SKM-1 treated with dmso at 0.1 percent for 144 hours (cell line): Measurements from ENCODE around the gene LPCAT4.

Experiments used
- DNase-seq: peaks from one replicate; lab custom pipeline; 2025; ENCODE audit not compliant: unreplicated experiment; lab: John Stamatoyannopoulos, UW

The LPCAT4 gene

DNA sequence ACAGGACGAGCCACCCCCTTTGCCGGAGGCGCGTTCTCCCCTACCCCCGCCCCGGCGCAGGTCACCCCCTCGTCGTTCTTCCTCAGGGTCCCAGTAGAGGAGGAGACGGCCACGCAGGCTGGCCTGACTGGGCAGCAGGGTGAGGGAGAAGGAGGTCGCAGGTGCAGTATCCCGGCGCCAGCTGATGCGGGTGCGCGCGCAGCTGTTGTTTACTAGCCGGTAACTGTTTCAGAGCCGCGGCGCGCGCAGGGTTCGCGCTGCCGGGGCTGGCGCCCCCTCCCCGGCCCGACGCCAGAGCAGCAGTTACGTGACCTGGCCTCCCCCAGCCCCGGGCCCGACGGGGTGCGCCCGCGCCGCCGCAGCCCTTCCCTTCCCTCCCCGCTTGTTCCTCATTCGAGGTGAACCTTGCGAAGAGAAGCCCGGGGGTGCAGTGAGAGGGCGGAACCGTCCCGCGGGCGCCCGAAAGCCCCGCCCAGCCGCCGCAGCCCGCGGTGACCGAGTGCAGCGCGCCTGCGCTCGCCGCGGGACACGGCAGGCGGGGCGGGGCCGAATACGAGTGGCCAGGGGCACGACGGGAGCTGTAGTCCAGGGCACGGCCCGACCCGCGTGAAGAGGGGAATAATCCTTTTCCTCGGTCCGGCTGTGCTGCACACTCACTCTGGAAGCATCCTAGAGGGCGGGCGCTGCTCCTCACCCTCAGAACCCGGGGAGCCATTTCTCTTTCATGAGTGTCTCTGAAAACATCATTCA lies 29.3 kb downstream of the LPCAT4 start, which contains the start of gene SLC12A6:
TSS of gene SLC12A6 (minus strand) at position 225 of the 750 bp plus-strand sequence. CDS start 1,101 bp downstream, outside the sequence.
- peak; percentile 93 for DNase-seq

DNA sequence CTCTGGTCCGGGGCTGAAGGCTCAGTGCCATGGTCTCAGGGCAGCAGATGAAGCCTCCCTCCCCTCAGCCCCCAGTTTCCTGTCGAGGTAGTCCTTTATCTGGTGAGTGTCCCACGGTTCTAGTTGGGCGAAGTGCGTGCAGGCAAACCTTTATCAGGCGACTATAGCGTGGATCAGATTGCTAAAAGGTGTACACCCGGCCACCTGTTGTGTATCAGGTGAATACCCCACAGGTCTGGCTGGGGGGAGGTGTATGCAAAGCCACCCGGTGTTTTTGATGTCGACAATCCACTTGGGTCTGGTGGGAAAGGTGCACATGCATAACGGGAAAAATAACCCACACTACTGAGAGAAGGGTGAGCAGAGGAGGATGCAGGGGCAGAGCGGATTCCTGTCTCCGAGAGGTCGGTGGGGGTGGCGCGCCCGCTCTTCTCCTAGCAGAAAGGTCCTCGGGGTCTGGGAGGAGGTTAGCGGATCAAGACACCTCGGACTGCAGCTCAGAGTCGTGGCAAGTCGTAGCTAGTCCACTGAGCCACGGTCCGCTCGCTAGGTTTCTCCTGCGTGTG lies 29.9 kb downstream of the LPCAT4 start:
- DNase-seq: no peak

DNA sequence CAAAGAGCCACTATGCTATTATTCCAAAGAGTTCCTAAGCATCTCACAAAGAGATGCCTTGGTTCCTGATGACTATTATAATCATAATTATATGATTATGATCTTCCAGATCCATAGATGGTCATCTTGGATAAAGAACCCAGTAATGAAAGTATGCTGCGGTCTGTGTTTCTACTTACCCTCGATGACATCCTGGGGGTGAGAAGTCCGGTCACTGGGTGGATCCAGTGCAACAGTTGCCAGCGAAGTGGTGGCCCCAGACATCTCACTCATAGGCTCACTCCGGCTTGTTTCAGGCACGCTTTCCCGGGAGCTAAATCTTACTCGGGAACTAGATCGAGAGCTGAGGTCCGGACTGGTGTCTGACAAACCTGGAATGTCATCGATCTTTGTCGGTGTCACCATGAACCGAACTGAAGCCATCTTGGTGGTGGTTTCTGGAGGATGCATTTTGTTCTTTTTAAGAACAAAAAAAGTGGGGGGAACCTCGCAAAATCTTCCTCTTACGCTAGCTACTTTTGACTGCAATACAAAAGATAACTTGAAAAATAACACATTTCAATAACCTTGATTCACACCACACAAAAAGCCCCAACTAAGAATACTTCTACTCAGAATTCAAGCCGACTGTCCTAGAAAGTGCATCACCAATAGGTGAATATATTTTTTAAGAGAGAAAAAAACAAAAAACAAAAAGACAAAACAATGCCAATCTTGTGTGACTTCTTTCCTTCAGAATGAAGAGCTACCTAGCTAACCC lies 30.6 kb downstream of the LPCAT4 start:
- DNase-seq: no peak

DNA sequence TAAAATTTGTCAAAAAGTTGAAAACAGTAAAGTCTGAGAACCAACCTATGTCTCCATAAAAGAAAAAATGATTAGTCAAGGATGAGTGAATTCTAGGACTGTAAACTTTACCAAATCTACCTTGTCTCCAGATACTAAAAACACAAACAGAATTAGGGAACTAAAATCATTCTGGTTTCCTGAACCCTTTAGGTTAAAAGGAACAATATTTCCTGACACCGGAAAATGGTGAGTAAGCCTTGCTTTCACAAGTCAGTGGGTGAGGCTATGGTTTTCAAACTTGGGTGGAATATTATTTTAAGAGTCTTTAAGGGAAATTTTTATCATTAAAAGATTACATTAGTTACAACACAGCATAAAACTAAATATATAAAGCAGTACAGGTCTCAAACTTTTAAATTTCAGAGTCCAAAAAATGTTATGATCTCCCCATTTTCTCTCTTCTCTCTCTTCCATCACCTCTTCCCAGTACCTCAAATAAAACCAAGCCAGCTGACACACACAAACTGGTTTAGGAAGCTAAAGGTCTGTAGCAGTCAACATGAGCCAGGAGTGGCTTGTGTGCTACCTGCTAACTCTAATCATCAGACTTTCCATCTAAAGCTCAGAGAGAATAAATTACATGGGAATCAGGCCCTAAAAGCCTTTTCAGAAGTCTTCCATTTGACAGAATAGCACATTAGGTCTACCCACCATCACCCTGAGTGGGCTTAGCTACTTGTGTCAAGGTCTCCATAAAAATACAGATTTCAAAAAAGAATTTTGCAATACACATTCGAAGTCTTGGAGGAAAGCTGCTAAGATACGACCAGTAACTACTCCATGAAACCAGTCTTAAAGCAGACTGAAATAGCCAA lies 31.6 kb downstream of the LPCAT4 start:
- DNase-seq: peak; percentile 84

DNA sequence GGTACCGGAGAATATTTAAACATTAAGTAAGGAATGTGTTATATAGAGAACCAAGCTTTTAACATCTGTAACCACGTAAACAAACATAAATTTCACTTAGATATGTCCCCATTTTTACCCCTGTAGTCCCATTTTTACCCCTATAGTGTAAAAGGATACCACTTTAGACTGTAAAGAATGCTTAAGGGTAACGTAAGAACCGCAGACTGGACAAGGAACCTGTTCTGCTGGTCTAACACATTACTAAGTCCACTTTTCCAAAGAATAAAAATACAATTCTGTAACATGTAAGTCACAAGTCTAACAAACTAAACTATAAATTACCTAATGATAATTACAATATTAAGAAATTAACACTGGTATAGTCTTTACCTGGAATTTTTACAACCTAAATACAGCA lies 32.3 kb downstream of the LPCAT4 start:
- DNase-seq: no peak

DNA sequence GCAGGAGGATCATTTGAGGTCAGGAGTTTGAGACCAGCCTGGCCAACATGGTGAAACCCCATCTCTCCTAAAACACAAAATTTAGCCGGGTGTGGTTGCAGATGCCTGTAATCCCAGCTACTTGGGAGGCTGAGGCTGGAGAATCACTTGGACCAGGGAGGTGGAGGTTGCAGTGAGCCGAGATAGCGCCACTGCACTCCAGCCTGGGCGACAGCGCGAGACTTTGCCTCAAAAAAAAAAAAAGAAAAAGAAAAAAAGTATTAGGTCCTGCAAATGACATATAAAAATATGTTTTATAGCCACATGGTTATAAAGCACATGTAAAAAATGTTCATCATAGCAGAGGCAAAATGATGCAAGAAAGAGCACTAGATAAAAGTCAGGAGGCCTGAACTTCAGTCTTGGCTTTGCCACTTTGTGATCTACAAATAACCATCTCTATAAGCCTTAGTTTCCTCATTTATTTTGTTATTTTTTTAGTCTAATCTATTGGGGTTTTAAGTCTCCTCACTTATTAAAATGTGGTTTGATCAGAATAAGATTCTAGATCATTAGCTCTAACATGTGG lies 34.4 kb downstream of the LPCAT4 start:
- no peak for DNase-seq

DNA sequence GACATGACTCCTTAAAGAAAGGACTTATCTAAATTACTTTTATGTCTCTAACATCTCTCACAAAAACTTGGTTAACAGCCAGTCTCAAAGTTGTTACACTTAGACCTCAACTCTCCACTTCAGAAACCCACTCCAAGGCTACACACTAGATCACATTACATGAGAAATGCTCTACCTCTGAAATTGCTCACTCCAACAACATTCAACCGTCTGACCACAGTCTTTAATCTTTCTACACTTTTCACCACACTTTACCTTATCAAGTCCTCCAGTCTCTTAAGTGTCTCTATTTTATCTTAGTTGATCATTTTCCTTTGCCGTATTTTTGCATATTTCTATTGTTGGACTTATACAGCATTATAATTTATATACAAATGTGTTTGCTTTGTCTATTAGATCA lies 35.2 kb downstream of the LPCAT4 start:
- DNase-seq: no peak

DNA sequence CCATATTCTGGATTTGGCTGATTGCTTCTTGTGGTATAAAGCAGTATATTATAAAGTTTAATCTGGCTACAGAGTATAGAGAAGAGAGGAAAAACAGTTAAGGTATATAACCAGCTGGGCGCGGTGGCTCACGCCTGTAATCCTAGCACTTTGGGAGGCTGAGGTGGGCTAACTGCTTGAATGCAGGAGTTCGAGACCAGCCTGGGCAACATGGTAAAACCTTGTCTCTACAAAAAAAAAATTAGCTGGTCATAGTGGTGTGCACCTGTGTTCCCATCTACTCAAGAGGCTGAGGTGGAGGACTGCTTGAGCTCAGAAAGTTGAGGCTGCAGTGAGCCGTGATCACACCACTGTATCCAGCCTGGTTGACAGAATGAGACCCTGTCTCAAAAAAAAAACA lies 36.7 kb downstream of the LPCAT4 start:
- no peak for DNase-seq

DNA sequence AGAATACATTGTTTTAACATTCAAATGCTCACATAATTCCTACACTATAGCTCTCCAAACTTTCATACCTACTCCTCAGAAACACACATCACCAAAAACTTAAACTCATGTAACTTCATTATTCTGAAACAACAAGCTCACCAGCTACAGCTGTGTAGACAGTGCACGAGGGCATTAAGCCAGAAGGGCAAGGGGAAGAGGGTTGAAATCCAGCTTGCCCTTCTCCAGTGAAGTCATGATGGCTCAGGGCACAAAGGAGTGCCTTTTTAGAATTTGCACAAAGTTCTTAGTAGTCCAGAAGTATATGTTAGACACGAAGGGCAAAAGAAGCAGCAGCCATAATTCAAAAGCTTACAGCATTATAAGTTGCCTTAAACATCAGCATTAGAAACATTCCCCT lies 38.0 kb downstream of the LPCAT4 start:
- DNase-seq: no peak

DNA sequence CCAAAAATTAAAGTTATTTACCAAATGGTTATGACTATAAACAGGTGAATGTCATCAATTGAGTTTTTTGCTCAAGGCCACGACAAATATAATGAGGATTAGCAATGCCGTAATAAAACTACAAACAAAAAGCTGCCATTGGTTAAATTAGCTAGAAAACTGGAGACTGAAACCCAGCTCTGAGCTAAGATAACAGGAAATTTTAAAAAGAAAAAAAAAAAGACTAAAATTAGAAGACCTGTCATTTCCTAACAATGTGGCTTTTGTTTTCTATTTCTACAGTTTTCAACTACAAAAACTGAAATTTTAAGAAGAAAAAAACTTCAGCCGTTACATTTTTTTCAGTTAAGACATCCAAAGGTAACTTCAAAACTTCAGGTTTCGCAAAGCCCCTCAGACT lies 39.1 kb downstream of the LPCAT4 start:
- no peak for DNase-seq

DNA sequence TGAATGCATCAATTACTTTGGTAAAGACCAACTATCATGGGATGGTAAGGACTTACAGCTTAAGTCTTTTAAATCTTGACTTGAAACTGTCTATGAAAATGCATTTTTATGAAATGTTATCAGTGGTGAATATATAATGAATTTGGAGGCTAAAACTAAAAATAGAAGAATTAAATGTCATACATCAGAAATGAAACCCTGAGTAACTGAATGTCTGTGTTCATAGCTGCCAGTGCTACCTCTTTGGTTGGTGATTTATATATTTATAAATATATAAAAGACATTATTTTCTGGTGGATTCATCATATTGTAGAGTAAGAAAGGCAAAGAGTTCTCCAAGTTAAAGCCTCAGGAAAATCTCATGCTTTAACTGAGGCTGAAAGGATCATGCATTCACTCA lies 41.6 kb downstream of the LPCAT4 start:
- no peak for DNase-seq

DNA sequence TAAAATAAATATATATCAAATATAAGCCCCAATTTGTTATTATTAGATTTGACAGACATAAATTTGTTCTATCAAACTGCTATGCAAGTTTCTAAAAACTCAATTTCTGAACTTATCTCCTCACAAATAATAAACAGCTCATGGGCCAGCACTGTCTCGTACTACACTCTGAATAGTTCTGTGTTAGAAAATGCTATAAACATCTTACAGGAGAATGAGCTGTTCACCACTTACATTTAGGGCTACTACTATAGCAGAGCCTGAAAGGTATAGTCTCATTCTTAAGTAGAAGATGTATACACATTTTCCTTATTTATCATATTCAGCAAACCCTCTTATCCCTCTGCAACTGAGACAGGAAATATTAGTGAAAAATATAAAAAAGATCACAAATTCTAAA lies 42.1 kb downstream of the LPCAT4 start:
- DNase-seq: no peak

DNA sequence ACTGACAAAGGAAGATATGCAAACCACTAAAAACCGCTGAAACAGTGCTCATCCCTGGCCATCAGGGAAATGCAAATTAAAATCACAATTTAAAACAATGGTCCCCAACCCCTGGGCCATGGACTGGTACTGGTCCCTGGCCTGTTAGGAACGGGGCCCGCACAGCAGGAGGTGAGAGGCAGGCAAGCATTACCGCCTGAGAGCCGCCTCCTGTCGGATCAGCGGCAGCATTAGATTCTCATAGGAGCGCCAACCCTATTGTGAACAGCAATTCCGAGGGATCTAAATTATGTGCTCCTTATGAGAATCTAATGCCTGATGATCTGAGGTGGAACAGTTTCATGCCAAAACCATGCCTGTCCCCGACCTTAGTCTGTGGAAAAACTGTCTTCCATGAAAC lies 43.8 kb downstream of the LPCAT4 start:
- DNase-seq: no peak

DNA sequence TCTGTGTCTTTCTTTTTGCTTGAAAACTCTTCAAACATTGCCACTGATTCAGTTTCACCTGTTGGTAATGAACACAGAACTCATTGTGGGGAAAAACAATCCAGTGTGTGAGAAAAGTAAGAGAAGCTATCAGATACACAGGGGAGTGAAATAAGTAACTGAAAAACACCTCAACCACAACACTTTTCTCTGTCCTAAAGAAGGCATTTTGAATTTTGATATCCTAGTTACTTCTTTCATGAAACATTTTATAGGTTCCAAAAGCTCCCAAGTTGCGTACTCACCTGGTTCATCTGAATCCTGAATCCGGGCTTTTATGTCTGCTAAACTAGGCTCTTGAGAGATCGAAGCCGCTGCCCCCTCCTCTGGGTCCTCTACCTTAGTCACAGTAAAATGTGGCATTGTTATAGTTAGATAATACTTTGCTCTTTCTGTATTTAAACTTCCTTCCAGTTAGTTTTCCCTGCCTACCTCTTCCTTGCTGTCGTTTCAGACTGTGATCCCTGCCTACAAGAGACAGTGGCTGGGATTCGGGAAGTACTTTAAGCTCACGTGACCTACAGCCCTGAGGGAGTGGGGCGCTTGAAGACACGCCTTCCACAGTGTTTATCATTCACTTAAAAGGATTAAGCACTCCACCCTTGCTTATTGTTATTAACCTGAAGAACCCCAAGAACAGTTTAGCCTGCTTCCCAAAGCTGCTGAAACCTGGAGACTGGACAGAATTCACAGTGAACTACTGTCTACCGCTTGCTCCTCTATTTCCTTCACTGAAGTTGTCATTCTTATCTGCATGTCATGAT lies 48.5 kb downstream of the LPCAT4 start:
- peak; percentile 54 for DNase-seq

DNA sequence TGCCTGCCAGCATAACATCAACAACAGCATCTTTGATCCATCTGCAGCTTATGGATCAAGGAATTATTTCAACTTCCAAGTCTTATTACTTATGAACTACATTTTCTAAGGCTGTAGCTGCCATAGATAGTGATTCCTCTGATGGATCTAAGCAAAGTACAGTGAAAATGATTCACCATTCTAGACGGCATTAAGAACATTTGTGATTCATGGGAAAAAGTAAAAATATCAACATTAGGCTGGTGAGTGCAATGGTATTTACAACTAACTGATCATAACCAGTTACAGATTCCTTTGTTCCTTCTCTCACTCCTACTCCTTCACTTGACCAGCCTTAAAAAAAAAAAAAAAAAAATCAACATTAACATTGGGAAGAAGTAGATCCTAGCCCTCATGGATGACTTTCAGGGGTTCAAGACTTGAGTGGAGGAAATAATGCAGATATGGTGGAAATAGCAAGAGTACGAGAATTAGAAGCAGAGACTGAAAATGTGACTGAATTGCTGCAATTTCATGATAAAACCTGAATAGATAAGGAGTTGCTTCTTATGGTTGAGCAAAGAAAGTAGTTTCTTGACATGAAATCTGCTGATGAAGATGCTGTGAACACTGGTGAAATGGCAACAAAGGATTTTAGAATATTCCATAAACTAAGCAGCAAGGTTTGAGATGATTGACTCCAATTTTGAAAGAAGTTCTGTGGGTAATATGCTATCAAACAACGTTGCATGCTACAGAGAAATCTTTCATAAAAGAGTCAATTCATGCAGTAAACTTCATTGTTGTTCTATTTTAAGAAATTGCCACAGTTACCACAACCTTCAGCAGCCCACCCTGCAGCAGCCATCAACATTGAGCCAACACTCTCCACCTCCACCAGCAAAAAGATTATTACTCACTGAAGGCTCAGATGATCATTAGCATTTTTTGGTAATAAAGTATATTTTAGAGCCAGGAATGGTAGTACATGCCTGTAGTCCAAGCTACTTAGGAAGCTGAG lies 52.2 kb downstream of the LPCAT4 start:
- DNase-seq: no peak

DNA sequence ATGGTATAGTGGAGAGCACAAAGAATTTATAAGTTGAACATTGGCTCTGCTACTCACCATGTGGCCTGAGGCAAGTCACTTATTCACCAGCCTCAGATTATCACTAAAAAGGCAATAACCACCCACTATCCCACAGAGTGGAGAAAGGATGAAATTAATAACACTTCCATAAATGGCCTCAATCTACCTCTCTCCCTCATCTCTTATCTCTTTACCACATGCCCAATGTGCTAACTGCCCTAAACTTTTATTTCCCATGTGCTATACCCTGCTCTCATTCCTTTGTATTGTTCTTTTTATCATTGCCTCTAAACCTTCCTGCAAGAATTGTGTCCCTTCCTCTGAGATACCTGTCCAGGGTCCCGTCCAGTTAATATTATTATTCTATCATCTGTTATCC lies 55.4 kb downstream of the LPCAT4 start:
- DNase-seq: no peak
